DOHH2 (cell line): ENCODE results near the gene CREB1.

Experiments
- EZH2phosphoT487 ChIP-seq: fragments of 200-600 bp; sonication (generic); IDR thresholded peaks from 2 replicates; pipeline ENCODE4 v1.6.1; 2017; ENCODE audit warnings: borderline replicate concordance, mild to moderate bottlenecking, antibody characterized with exemption, low read length, moderate library complexity, mixed read lengths
- TF ChIP-seq, protein P1 (sequence below): fragments of 200-600 bp; sonication (generic); IDR thresholded peaks from one replicate; pipeline ENCODE4 v1.5.1; 2014; ENCODE audit warnings: antibody characterized with exemption, mild to moderate bottlenecking, low read depth, low read length; ENCODE audit not compliant: poor library complexity, severe bottlenecking

DNA sequence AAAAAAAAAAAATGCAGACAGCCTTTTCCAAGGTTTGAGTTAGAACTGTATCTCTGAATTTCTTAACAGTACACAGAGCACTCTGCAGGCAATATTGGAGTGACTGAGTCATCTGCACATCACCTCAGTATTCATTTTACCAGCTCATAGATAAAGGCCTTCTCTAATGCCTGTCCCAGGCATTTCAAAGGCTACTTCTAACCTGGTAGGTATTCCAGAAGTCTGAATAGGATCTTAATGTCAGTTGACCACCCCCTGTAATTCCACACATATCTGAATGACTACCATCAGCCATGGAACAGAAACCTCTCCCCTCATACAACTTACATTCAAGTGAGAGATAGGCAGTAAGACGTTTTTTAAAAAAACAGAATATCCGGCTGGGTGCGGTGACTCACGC, 86.4 kb downstream of the CREB1 start:
- TF ChIP-seq, protein P1, sequence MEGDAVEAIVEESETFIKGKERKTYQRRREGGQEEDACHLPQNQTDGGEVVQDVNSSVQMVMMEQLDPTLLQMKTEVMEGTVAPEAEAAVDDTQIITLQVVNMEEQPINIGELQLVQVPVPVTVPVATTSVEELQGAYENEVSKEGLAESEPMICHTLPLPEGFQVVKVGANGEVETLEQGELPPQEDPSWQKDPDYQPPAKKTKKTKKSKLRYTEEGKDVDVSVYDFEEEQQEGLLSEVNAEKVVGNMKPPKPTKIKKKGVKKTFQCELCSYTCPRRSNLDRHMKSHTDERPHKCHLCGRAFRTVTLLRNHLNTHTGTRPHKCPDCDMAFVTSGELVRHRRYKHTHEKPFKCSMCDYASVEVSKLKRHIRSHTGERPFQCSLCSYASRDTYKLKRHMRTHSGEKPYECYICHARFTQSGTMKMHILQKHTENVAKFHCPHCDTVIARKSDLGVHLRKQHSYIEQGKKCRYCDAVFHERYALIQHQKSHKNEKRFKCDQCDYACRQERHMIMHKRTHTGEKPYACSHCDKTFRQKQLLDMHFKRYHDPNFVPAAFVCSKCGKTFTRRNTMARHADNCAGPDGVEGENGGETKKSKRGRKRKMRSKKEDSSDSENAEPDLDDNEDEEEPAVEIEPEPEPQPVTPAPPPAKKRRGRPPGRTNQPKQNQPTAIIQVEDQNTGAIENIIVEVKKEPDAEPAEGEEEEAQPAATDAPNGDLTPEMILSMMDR: no peak
- no peak for TF ChIP-seq EZH2phosphoT487
